ENCODE data around the gene ADGRB2.

Gene ADGRB2

GRCh38 chr1:31798086-31798432 lies 33.9 kb upstream of the ADGRB2 start:
- peaks cover 9% of the 10 kb centered on the region for H3K79me1 ChIP-seq (replicated peaks; ENCODE audit: low read length, poor library complexity, severe bottlenecking)
- H3K4me1 ChIP-seq (ENCODE audit: control insufficient read depth, insufficient read depth, low read depth, low read length) = peaks cover 41% of the 10 kb centered on the region
- peak overlapping the region; percentile 34 to 87 for H3K4me3 ChIP-seq (ENCODE audit: insufficient read depth in 1 of 2, low read depth in 1 of 2, low read length in 2 of 2)
- 40% methylated on average over 8 of the region's 8 CpGs for WGBS
- H2BK5ac ChIP-seq (ENCODE audit: low read depth, low read length, poor library complexity, severe bottlenecking) = no peak overlapping the region
- no peaks in the 10 kb centered on the region for H3K27me3 ChIP-seq (ENCODE audit: control insufficient read depth in 1 of 2, insufficient read depth in 1 of 2, low read length in 2 of 2)
- peaks cover 6 to 7% of the 10 kb centered on the region in 2 experiments for H3K36me3 ChIP-seq (ENCODE audit: control insufficient read depth in 1 of 2, insufficient read depth in 2 of 2, low read depth in 1 of 2, low read length in 2 of 2)
- H3K4ac ChIP-seq (ENCODE audit: low read depth in 1 of 2, low read length in 2 of 2) = peak overlapping the region; percentile 82 to 86
- no peak for DNase-seq
- peak overlapping the region; percentile 88 for H3K9ac ChIP-seq (ENCODE audit: low read length)
- peak overlapping the region; percentile 55 for H2BK15ac ChIP-seq (ENCODE audit: low read depth, poor library complexity, severe bottlenecking)
- peak overlapping the region; percentile 82 for H4K8ac ChIP-seq (ENCODE audit: low read length)
- H3K4me2 ChIP-seq (ENCODE audit: low read length, poor library complexity, severe bottlenecking) = peak overlapping the region; percentile 20
- H2BK12ac ChIP-seq (ENCODE audit: low read length in 2 of 2) = peak overlapping the region in 1 of 2 experiments; percentile 93
- H3K9me3 ChIP-seq (ENCODE audit: control insufficient read depth, low read length) = no peaks in the 10 kb centered on the region
- H3K27ac ChIP-seq (ENCODE audit: low read length, poor library complexity, severe bottlenecking) = peak overlapping the region; percentile 39
- H2BK120ac ChIP-seq (ENCODE audit: low read depth, low read length) = peak overlapping the region; percentile 55
- H4K91ac ChIP-seq (ENCODE audit: low read length) = peak overlapping the region; percentile 10
- peak overlapping the region; percentile 42 for H2AFZ ChIP-seq (ENCODE audit: low read depth, low read length)
- peak overlapping the region; percentile 68 to 92 for H3K18ac ChIP-seq (ENCODE audit: low read depth in 1 of 2, low read length in 2 of 2)
- H3K14ac ChIP-seq (ENCODE audit: low read length in 2 of 2) = peak overlapping the region in 1 of 2 experiments; percentile 96
- H3K23ac ChIP-seq (ENCODE audit: low read length in 2 of 2) = no peak overlapping the region
- H2AK5ac ChIP-seq (ENCODE audit: low read length, severe bottlenecking) = peak overlapping the region; percentile 37

- peak overlapping the region in 1 of 2 experiments; percentile 87 for H3K4me3 ChIP-seq (ENCODE audit: insufficient read depth in 1 of 2, low read depth in 1 of 2, low read length in 2 of 2)
- no peak overlapping the region for H2BK5ac ChIP-seq (ENCODE audit: low read depth, low read length, poor library complexity, severe bottlenecking)
- H3K18ac ChIP-seq (ENCODE audit: low read depth in 1 of 2, low read length in 2 of 2) = peak overlapping the region in 1 of 2 experiments; percentile 92
- no peak overlapping the region for H3K14ac ChIP-seq (ENCODE audit: low read length in 2 of 2)
- peak overlapping the region in 1 of 2 experiments; percentile 4 for H2BK12ac ChIP-seq (ENCODE audit: low read length in 2 of 2)
- H2AFZ ChIP-seq (ENCODE audit: low read depth, low read length) = no peak overlapping the region
- no peak for DNase-seq
- peak overlapping the region; percentile 88 for H3K9ac ChIP-seq (ENCODE audit: low read length)
- no peak overlapping the region for H2BK120ac ChIP-seq (ENCODE audit: low read depth, low read length)
- no peaks in the 10 kb centered on the region for H3K9me3 ChIP-seq (ENCODE audit: control insufficient read depth, low read length)
- peak overlapping the region in 1 of 2 experiments; percentile 29 for H3K4ac ChIP-seq (ENCODE audit: low read depth in 1 of 2, low read length in 2 of 2)
- no peak overlapping the region for H3K23ac ChIP-seq (ENCODE audit: low read length in 2 of 2)
- WGBS = 92% methylated on average over 5 of the region's 5 CpGs
- H3K4me1 ChIP-seq (ENCODE audit: control insufficient read depth, insufficient read depth, low read depth, low read length) = peaks cover 41% of the 10 kb centered on the region
- H3K36me3 ChIP-seq (ENCODE audit: control insufficient read depth in 1 of 2, insufficient read depth in 2 of 2, low read depth in 1 of 2, low read length in 2 of 2) = peaks cover 6 to 10% of the 10 kb centered on the region in 2 experiments
- no peaks in the 10 kb centered on the region for H3K27me3 ChIP-seq (ENCODE audit: control insufficient read depth in 1 of 2, insufficient read depth in 1 of 2, low read length in 2 of 2)
- H3K79me1 ChIP-seq (replicated peaks; ENCODE audit: low read length, poor library complexity, severe bottlenecking) = peaks cover 9% of the 10 kb centered on the region
- peak overlapping the region; percentile 38 for H4K8ac ChIP-seq (ENCODE audit: low read length)
- no peak overlapping the region for H2AK5ac ChIP-seq (ENCODE audit: low read length, severe bottlenecking)
- no peak overlapping the region for H4K91ac ChIP-seq (ENCODE audit: low read length)
- no peak overlapping the region for H2BK15ac ChIP-seq (ENCODE audit: low read depth, poor library complexity, severe bottlenecking)
- H3K27ac ChIP-seq (ENCODE audit: low read length, poor library complexity, severe bottlenecking) = no peak overlapping the region
- H3K4me2 ChIP-seq (ENCODE audit: low read length, poor library complexity, severe bottlenecking) = no peak overlapping the region
These were observed 33.1 kb upstream of the ADGRB2 start for GRCh38 chr1:31797216-31797615.

- Histone ChIP-seq H2AK5ac (ENCODE audit: low read length, severe bottlenecking) (no peak overlapping the region), H3K79me1 (replicated peaks; ENCODE audit: low read length, poor library complexity, severe bottlenecking) (peaks cover 9% of the 10 kb centered on the region), H3K27ac (ENCODE audit: low read length, poor library complexity, severe bottlenecking) (no peak overlapping the region), H4K91ac (ENCODE audit: low read length) (no peak overlapping the region), H2BK15ac (ENCODE audit: low read depth, poor library complexity, severe bottlenecking) (no peak overlapping the region), H2BK5ac (ENCODE audit: low read depth, low read length, poor library complexity, severe bottlenecking) (no peak overlapping the region), H3K14ac (ENCODE audit: low read length in 2 of 2) (no peak overlapping the region), H4K8ac (ENCODE audit: low read length) (no peak overlapping the region), H2AFZ (ENCODE audit: low read depth, low read length) (no peak overlapping the region), H3K4me1 (ENCODE audit: control insufficient read depth, insufficient read depth, low read depth, low read length) (peaks cover 41% of the 10 kb centered on the region), H3K36me3 (ENCODE audit: control insufficient read depth in 1 of 2, insufficient read depth in 2 of 2, low read depth in 1 of 2, low read length in 2 of 2) (peaks cover 6 to 13% of the 10 kb centered on the region in 2 experiments), H3K23ac (ENCODE audit: low read length in 2 of 2) (no peak overlapping the region), H2BK120ac (ENCODE audit: low read depth, low read length) (no peak overlapping the region), H3K27me3 (ENCODE audit: control insufficient read depth in 1 of 2, insufficient read depth in 1 of 2, low read length in 2 of 2) (no peaks in the 10 kb centered on the region), H3K4ac (ENCODE audit: low read depth in 1 of 2, low read length in 2 of 2) (no peak overlapping the region), H3K9ac (ENCODE audit: low read length) (peak overlapping the region; percentile 88), H2BK12ac (ENCODE audit: low read length in 2 of 2) (no peak overlapping the region), H3K18ac (ENCODE audit: low read depth in 1 of 2, low read length in 2 of 2) (no peak overlapping the region), H3K9me3 (ENCODE audit: control insufficient read depth, low read length) (no peaks in the 10 kb centered on the region), H3K4me2 (ENCODE audit: low read length, poor library complexity, severe bottlenecking) (no peak overlapping the region), H3K4me3 (ENCODE audit: insufficient read depth in 1 of 2, low read depth in 1 of 2, low read length in 2 of 2) (peak overlapping the region in 1 of 2 experiments; percentile 87)
- DNase-seq = no peak
- 75% methylated on average over 1 of the region's 7 CpGs for whole genome bisulfite sequencing
These were observed 32.6 kb upstream of the ADGRB2 start for GRCh38 chr1:31796707-31797106.

GRCh38 chr1:31795801-31796621 lies 31.9 kb upstream of the ADGRB2 start:
- DNase-seq = peak; percentile 71
- Histone ChIP-seq H3K27ac (ENCODE audit: low read length, poor library complexity, severe bottlenecking) (no peak overlapping the region), H3K4me2 (ENCODE audit: low read length, poor library complexity, severe bottlenecking) (no peak overlapping the region), H2BK120ac (ENCODE audit: low read depth, low read length) (no peak overlapping the region), H3K18ac (ENCODE audit: low read depth in 1 of 2, low read length in 2 of 2) (peak overlapping the region; percentile 1 to 16), H4K91ac (ENCODE audit: low read length) (peak overlapping the region; percentile 14), H3K4ac (ENCODE audit: low read depth in 1 of 2, low read length in 2 of 2) (no peak overlapping the region), H3K4me1 (ENCODE audit: control insufficient read depth, insufficient read depth, low read depth, low read length) (peaks cover 40% of the 10 kb centered on the region), H4K8ac (ENCODE audit: low read length) (no peak overlapping the region), H2AFZ (ENCODE audit: low read depth, low read length) (no peak overlapping the region), H3K79me1 (replicated peaks; ENCODE audit: low read length, poor library complexity, severe bottlenecking) (peaks cover 9% of the 10 kb centered on the region), H3K9me3 (ENCODE audit: control insufficient read depth, low read length) (no peaks in the 10 kb centered on the region), H2BK15ac (ENCODE audit: low read depth, poor library complexity, severe bottlenecking) (no peak overlapping the region), H2BK12ac (ENCODE audit: low read length in 2 of 2) (peak overlapping the region in 1 of 2 experiments; percentile 2), H3K23ac (ENCODE audit: low read length in 2 of 2) (no peak overlapping the region), H3K14ac (ENCODE audit: low read length in 2 of 2) (peak overlapping the region in 1 of 2 experiments; percentile 35), H2BK5ac (ENCODE audit: low read depth, low read length, poor library complexity, severe bottlenecking) (no peak overlapping the region), H3K4me3 (ENCODE audit: insufficient read depth in 1 of 2, low read depth in 1 of 2, low read length in 2 of 2) (peak overlapping the region in 1 of 2 experiments; percentile 87), H3K9ac (ENCODE audit: low read length) (no peak overlapping the region), H3K27me3 (ENCODE audit: control insufficient read depth in 1 of 2, insufficient read depth in 1 of 2, low read length in 2 of 2) (no peaks in the 10 kb centered on the region), H2AK5ac (ENCODE audit: low read length, severe bottlenecking) (no peak overlapping the region), H3K36me3 (ENCODE audit: control insufficient read depth in 1 of 2, insufficient read depth in 2 of 2, low read depth in 1 of 2, low read length in 2 of 2) (peaks cover 6 to 17% of the 10 kb centered on the region in 2 experiments)
- WGBS = 87% methylated on average over 13 of the region's 13 CpGs

Data from mesenchymal stem cell (in vitro differentiated cells and primary cell).